ENCODE data around the gene TNKS1BP1. TPM values are rescaled to one million over a fixed set of nuclear protein-coding genes. Genes with fewer than 3 reads are reported as not detected.
A peak's percentile ranks its signal among the peaks of the same experiment; 100 is the strongest.

Gene TNKS1BP1
- total RNA-seq, 4 donors from 2014 or later, result 52.3 to 106 (median 85.2) TPM

- peak in 1 of 2 donors; percentile 46 for DNase-seq
- H3K27me3 ChIP-seq, result no peaks in the 10 kb centered on the region
These were observed 6.6 kb downstream of the TNKS1BP1 start for GRCh38 chr11:57318178-57318577.

DNA sequence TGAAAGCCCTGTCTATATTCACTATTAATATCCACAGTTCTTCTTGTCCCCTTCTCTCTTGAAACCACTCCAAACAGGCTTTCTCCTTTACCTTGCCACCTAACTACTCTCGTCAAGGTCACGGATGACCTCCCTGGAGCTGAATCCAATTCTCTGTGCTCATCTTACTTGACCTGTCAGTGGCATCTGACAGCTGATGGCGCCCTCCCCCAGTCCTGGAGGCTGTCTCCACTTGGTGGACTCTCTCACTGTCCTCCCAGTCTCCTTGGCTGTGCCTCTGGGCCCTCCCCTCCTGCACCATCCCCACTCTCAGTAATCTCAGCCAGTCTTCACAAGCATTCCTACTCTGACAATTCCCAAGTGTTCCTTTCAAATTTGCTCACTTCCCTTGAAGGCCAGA is 8.7 kb downstream of the TNKS1BP1 start:
- Histone ChIP-seq H3K27ac (peak overlapping the region; percentile 45 to 78 (median 51)), H3K4me1 (peaks cover 43 to 70% of the 10 kb centered on the region in 2 donors), H3K9me3 (no peaks in the 10 kb centered on the region), H3K4me3 (replicated peaks in 1 of 3) (no peak overlapping the region), H3K27me3 (no peaks in the 10 kb centered on the region), H3K36me3 (peaks cover 47 to 54% of the 10 kb centered on the region in 2 donors)
- intact Hi-C loops (cut with DNase I), result no loop called here
- TF ChIP-seq, protein P1, sequence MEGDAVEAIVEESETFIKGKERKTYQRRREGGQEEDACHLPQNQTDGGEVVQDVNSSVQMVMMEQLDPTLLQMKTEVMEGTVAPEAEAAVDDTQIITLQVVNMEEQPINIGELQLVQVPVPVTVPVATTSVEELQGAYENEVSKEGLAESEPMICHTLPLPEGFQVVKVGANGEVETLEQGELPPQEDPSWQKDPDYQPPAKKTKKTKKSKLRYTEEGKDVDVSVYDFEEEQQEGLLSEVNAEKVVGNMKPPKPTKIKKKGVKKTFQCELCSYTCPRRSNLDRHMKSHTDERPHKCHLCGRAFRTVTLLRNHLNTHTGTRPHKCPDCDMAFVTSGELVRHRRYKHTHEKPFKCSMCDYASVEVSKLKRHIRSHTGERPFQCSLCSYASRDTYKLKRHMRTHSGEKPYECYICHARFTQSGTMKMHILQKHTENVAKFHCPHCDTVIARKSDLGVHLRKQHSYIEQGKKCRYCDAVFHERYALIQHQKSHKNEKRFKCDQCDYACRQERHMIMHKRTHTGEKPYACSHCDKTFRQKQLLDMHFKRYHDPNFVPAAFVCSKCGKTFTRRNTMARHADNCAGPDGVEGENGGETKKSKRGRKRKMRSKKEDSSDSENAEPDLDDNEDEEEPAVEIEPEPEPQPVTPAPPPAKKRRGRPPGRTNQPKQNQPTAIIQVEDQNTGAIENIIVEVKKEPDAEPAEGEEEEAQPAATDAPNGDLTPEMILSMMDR (IDR thresholded peaks at IDR 0.05), result no peak
- no peak for TF ChIP-seq POLR2A (IDR thresholded peaks at IDR 0.05)
- WGBS, 2 donors, result 36 to 39% methylated on average over 3 of the region's 3 CpGs
- DNase-seq, result peak; percentile 58 to 70

More at GRCh38 chr11:57318178-57318577, 6.6 kb downstream of the TNKS1BP1 start:
- Histone ChIP-seq H3K36me3 (peaks cover 38 to 45% of the 10 kb centered on the region in 2 donors), H3K4me3 (replicated peaks in 1 of 3) (no peak overlapping the region), H3K4me1 (peaks cover 53 to 77% of the 10 kb centered on the region in 2 donors), H3K27ac (peak overlapping the region; percentile 7 to 78 (median 29)), H3K9me3 (no peaks in the 10 kb centered on the region)
- intact Hi-C loops (cut with DNase I), result no loop called here
- 24 to 47% methylated on average over 1 to 2 of the region's 2 CpGs for WGBS, 2 donors
- TF ChIP-seq POLR2A (IDR thresholded peaks at IDR 0.05), result no peak

- TF ChIP-seq, protein P1 (IDR thresholded peaks at IDR 0.05), result no peak
- TF ChIP-seq POLR2A (IDR thresholded peaks at IDR 0.05), result no peak
- peak overlapping the region; percentile 45 to 78 (median 51) for H3K27ac ChIP-seq
- peaks cover 44 to 70% of the 10 kb centered on the region in 2 donors for H3K4me1 ChIP-seq
- H3K36me3 ChIP-seq, result peaks cover 47 to 54% of the 10 kb centered on the region in 2 donors
- no peaks in the 10 kb centered on the region for H3K27me3 ChIP-seq
- no peak for DNase-seq
- H3K9me3 ChIP-seq, result no peaks in the 10 kb centered on the region
- H3K4me3 ChIP-seq (replicated peaks in 1 of 3), result no peak overlapping the region
- WGBS, 2 donors, result 23 to 34% methylated on average over 8 of the region's 8 CpGs
- intact Hi-C loops (cut with DNase I), result no loop called here
These were observed 9.3 kb downstream of the TNKS1BP1 start for GRCh38 chr11:57315491-57315890.

DNA sequence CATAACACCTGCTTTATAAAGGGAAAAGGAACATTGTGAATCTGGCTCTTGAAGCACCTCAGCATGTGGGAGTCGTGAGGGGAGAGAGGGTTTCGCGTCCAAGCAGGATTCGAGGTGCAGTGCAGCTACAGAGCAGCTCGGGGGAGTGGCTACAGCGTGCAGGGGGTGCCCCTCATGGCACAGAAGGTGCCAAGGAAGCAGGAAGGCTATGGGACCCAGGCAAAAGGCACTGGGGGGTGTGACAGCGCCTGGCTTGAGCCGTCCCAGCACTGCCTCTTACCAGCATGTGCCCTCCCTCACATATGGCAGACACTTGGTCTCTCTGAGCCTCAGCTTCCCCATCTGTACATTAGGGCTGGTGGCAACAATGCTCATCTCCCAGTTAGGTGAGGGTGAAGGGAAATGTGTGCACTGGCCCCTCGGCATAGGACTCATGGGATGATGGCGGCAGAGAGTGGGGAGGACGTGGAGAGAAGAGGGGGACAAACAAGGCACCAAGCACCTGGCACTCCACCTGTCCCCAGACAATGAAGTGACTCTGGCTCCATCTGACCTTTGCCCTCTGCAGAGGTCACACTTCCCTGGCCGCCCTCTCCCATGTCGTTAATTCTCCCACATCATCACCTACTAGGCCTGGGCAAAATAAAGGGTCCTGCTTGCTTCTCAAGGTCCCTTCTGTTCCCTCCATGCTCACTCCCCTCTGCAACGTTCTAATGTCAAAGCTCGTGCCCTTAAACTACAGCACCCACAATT is 10.4 kb downstream of the TNKS1BP1 start:
- Histone ChIP-seq H3K4me3 (replicated peaks in 1 of 3) (no peak overlapping the region), H3K27me3 (no peaks in the 10 kb centered on the region), H3K9me3 (no peaks in the 10 kb centered on the region), H3K4me1 (peaks cover 49 to 70% of the 10 kb centered on the region in 2 donors), H3K36me3 (peaks cover 54 to 56% of the 10 kb centered on the region in 2 donors), H3K27ac (no peak overlapping the region)
- 88 to 91% methylated on average over 15 of the region's 15 CpGs for WGBS, 2 donors
- TF ChIP-seq POLR2A (IDR thresholded peaks at IDR 0.05), result no peak
- TF ChIP-seq, protein P1 (IDR thresholded peaks at IDR 0.05), result no peak
- intact Hi-C loops (cut with DNase I), result no loop called here
- no peak for DNase-seq

DNA sequence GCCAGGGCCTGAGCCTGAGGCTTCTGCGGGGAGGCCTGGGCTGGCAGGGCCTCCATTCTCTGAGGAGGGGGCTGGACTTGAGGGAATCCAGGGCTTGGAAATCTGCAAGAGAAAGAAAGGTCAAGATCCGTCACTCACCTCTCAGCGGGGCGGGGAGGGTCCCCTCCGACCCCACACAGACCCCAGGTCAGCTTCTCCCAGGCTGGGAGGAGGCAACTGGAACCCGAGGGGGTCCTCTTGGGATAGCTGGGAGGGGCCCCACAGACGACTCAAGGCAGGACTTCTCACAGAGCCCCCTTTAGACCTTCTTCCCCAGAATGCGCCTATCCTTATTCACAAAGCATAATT is 11.0 kb downstream of the TNKS1BP1 start:
- H3K36me3 ChIP-seq, result peaks cover 56 to 61% of the 10 kb centered on the region in 2 donors

More for the DNA sequence above, 11.0 kb downstream of the TNKS1BP1 start:
- no peaks in the 10 kb centered on the region for H3K27me3 ChIP-seq
- H3K9me3 ChIP-seq, result no peaks in the 10 kb centered on the region
- intact Hi-C loops (cut with DNase I), result no loop called here
- TF ChIP-seq POLR2A (IDR thresholded peaks at IDR 0.05), result no peak
- TF ChIP-seq, protein P1 (IDR thresholded peaks at IDR 0.05), result no peak
- H3K27ac ChIP-seq, result peak overlapping the region in 1 of 3 donors; percentile 84
- DNase-seq, result no peak
- no peak overlapping the region for H3K4me3 ChIP-seq (replicated peaks in 1 of 3)
- WGBS, 2 donors, result 69 to 76% methylated on average over 5 to 8 of the region's 8 CpGs
- peaks cover 49 to 71% of the 10 kb centered on the region in 2 donors for H3K4me1 ChIP-seq

Data from thyroid gland (tissue), 4 donors.